H54 (cell line): ENCODE measurements around the gene MKRN3.

Experiments
- DNase-seq: peaks from one replicate; pipeline ENCODE4 v3.0.0; 2011; ENCODE audit warnings: low spot score, mixed read lengths; ENCODE audit not compliant: insufficient read length
- FAIRE-seq: peaks from 3 replicates; lab custom pipeline; 2011; peaks lifted over from hg19 to GRCh38; lab: Jason Lieb, UNC
- POLR2A ChIP-seq: IDR thresholded peaks from 2 replicates; pipeline ENCODE4 v1.6.1; 2011; ENCODE audit warnings: low read depth, mild to moderate bottlenecking, low read length

Gene MKRN3

GRCh38 chr15:23606226-23606625 lies 40.8 kb downstream of the MKRN3 start:
- TF ChIP-seq POLR2A = no peak
- FAIRE-seq (no peak), DNase-seq (no peak)

DNA sequence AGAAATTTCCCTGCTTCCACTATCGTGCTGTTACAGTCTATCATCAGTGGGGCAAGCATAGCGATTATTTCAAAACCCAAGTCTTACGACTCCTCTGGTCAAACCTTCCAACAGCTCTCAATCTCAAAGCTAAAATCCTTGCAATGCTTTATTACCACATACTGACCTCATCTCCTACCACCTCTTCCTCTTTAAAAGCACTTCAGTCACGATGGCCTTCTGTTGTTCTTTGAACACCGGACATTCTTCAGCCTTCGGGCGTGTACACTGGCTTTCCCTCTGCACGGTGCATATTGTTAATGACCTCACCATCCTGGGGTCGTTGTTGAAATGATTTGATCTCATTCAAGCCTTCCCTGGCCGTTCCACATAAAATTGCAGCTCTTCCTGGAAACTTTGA lies 51.1 kb downstream of the MKRN3 start:
- DNase-seq (no peak), FAIRE-seq (no peak)

More for the DNA sequence above, 51.1 kb downstream of the MKRN3 start:
- TF ChIP-seq POLR2A = no peak
